Sigmoid colon (tissue), 7 donors: ENCODE data around the gene CXCL3. TPM values are rescaled to one million over a fixed set of nuclear protein-coding genes. Genes with fewer than 3 reads are reported as not detected.

Experiments
- DNase-seq: peaks from one replicate; pipeline ENCODE4 v3.0.0-alpha.2; 2019
- H3K27ac ChIP-seq, 4 donors: fragments of 200-600 bp; sonication (generic); one replicate each; pipeline ENCODE4 v1.5.1; 2016 to 2019; ENCODE audit warnings: mild to moderate bottlenecking in 1 of 4
- H3K27me3 ChIP-seq, 3 donors: fragments of 200-600 bp; sonication (generic); one replicate each; pipeline ENCODE4 v1.5.1; 2019; ENCODE audit warnings: mild to moderate bottlenecking in 1 of 3
- H3K36me3 ChIP-seq, 4 donors: fragments of 200-600 bp; sonication (generic); one replicate each; pipeline ENCODE4 v1.5.1; 2016 to 2019
- H3K4me1 ChIP-seq, 4 donors: fragments of 200-600 bp; sonication (generic); one replicate each; pipeline ENCODE4 v1.5.1; 2017 to 2019
- H3K4me3 ChIP-seq, 4 donors: fragments of 200-600 bp; sonication (generic); one replicate each; pipeline ENCODE4 v1.5.1; 2017 to 2019; ENCODE audit warnings: mild to moderate bottlenecking in 2 of 4, moderate library complexity in 1 of 4
- H3K9me3 ChIP-seq, 4 donors: fragments of 200-600 bp in 3 of 4; sonication (generic) in 3 of 4; one replicate each; pipeline versions ENCODE4 v1.5.1 to v1.6.1; 2013 to 2019
- CTCF ChIP-seq, 4 experiments: fragments of 450-650 bp in 3 of 4; fragments of 200-600 bp in 1 of 4; IDR thresholded peaks; one replicate each; pipeline ENCODE4 v1.5.1; 2016 to 2019; ENCODE audit warnings: antibody characterized with exemption in 4 of 4, mild to moderate bottlenecking in 3 of 4, moderate library complexity in 2 of 4
- EP300 ChIP-seq, 4 donors: sonication (generic); formaldehyde crosslinking; IDR thresholded peaks; one replicate each; pipeline ENCODE4 v1.6.1; 2017; ENCODE audit warnings: antibody characterized with exemption in 4 of 4
- POLR2A ChIP-seq, 2 donors: fragments of 450-650 bp; IDR thresholded peaks; one replicate each; pipeline ENCODE4 v1.6.1; 2016; ENCODE audit warnings: antibody characterized with exemption in 2 of 2, mild to moderate bottlenecking in 2 of 2, moderate library complexity in 2 of 2
- POLR2AphosphoS5 ChIP-seq, 4 donors: sonication (generic); formaldehyde crosslinking; IDR thresholded peaks; one replicate each; pipeline ENCODE4 v1.6.1; 2017; ENCODE audit warnings: antibody characterized with exemption in 4 of 4
- WGBS, 2 donors: extraction: QIAGEN DNeasy Blood & Tissue Kit; methylation state at CpG; one replicate each; pipeline ENCODE4 v1.1.7; 2013; 5-methylcytosine and 5-hydroxymethylcytosine counted together
- intact Hi-C: fragments of 100-400 bp; cut with DNase I; formaldehyde crosslinking; loops from one replicate; pipeline ENCODE4 v1.15.1; 2023
- polyA plus RNA-seq, 3 donors: library from polyadenylated mRNA; stranded (reverse); fragments of 200-250 nt; gene quantifications; one replicate each; pipeline ENCODE4 v1.2.3, GENCODE V29; 2013
- total RNA-seq, 4 donors: library from RNA; depleted of rRNA; stranded (reverse); fragments of >200 nt; gene quantifications; one replicate each; pipeline ENCODE4 v1.1.0, GENCODE V29; 2016
- donor health status: healthy with polysubstance abuse.
- donor health status: Bipolar disorder and iron deficiency.
- donor health status: healthy.

The CXCL3 gene
- total and polyA plus RNA-seq, 7 donors, result 2.4 to 82.2 (median 4.1) TPM; not detected in 3

GRCh38 chr4:74056114-74056857, 17.8 kb upstream of the CXCL3 start:
- no peaks in the 10 kb centered on the region for H3K4me1 ChIP-seq
- no peak for DNase-seq
- H3K27me3 ChIP-seq, result no peaks in the 10 kb centered on the region
- no peaks in the 10 kb centered on the region for H3K36me3 ChIP-seq
- no peak overlapping the region for H3K27ac ChIP-seq
- intact Hi-C loops, result no loop called here
- TF ChIP-seq POLR2A (IDR thresholded peaks at IDR 0.05) (no peak), POLR2AphosphoS5 (IDR thresholded peaks at IDR 0.05) (no peak), CTCF (IDR thresholded peaks at IDR 0.05) (no peak), EP300 (IDR thresholded peaks at IDR 0.05) (no peak)
- 0 to 38% methylated on average over 1 of the region's 1 CpG for WGBS, 2 donors
- no peaks in the 10 kb centered on the region for H3K9me3 ChIP-seq
- no peak overlapping the region for H3K4me3 ChIP-seq

- 75 to 80% methylated on average over 3 of the region's 3 CpGs for WGBS, 2 donors
- H3K27ac ChIP-seq, result no peak overlapping the region
- no peaks in the 10 kb centered on the region for H3K27me3 ChIP-seq
- TF ChIP-seq POLR2A (IDR thresholded peaks at IDR 0.05), result no peak
- TF ChIP-seq POLR2AphosphoS5 (IDR thresholded peaks at IDR 0.05), result no peak
- no peak for TF ChIP-seq EP300 (IDR thresholded peaks at IDR 0.05)
- TF ChIP-seq CTCF (IDR thresholded peaks at IDR 0.05), result no peak
- H3K4me3 ChIP-seq, result no peak overlapping the region
- H3K9me3 ChIP-seq, result no peaks in the 10 kb centered on the region
- DNase-seq, result no peak
- intact Hi-C loops, result no loop called here
- H3K36me3 ChIP-seq, result no peaks in the 10 kb centered on the region
- no peaks in the 10 kb centered on the region for H3K4me1 ChIP-seq
Measured at GRCh38 chr4:74055498-74055897, 17.0 kb upstream of the CXCL3 start.

- H3K27me3 ChIP-seq, result no peaks in the 10 kb centered on the region
- WGBS, 2 donors, result 44 to 49% methylated on average over 2 of the region's 2 CpGs
- intact Hi-C loops, result no loop called here
- no peaks in the 10 kb centered on the region for H3K36me3 ChIP-seq
- no peak overlapping the region for H3K4me3 ChIP-seq
- no peaks in the 10 kb centered on the region for H3K4me1 ChIP-seq
- no peak for DNase-seq
- H3K27ac ChIP-seq, result no peak overlapping the region
- TF ChIP-seq POLR2AphosphoS5 (IDR thresholded peaks at IDR 0.05) (no peak), EP300 (IDR thresholded peaks at IDR 0.05) (no peak), POLR2A (IDR thresholded peaks at IDR 0.05) (no peak), CTCF (IDR thresholded peaks at IDR 0.05) (no peak)
- H3K9me3 ChIP-seq, result no peaks in the 10 kb centered on the region
Measured at GRCh38 chr4:74055096-74055495, 16.6 kb upstream of the CXCL3 start.

GRCh38 chr4:74054483-74055047, 16.1 kb upstream of the CXCL3 start:
- intact Hi-C loops, result no loop called here
- H3K27me3 ChIP-seq, result no peaks in the 10 kb centered on the region
- TF ChIP-seq POLR2AphosphoS5 (IDR thresholded peaks at IDR 0.05) (no peak), POLR2A (IDR thresholded peaks at IDR 0.05) (no peak)
- no peaks in the 10 kb centered on the region for H3K4me1 ChIP-seq
- H3K27ac ChIP-seq, result no peak overlapping the region
- H3K9me3 ChIP-seq, result no peaks in the 10 kb centered on the region
- H3K4me3 ChIP-seq, result no peak overlapping the region
- H3K36me3 ChIP-seq, result no peaks in the 10 kb centered on the region
- 49 to 68% methylated on average over 1 of the region's 1 CpG for WGBS, 2 donors
- no peak for DNase-seq

GRCh38 chr4:74047152-74047551, 8.7 kb upstream of the CXCL3 start:
- Histone ChIP-seq H3K27ac (no peak overlapping the region), H3K9me3 (peaks cover 0 to 8% (median 2%) of the 10 kb centered on the region in 4 donors), H3K4me1 (no peaks in the 10 kb centered on the region), H3K4me3 (no peak overlapping the region), H3K27me3 (no peaks in the 10 kb centered on the region), H3K36me3 (no peaks in the 10 kb centered on the region)
- no peak for DNase-seq
- TF ChIP-seq POLR2A (IDR thresholded peaks at IDR 0.05), result no peak
- no peak for TF ChIP-seq EP300 (IDR thresholded peaks at IDR 0.05)
- no peak for TF ChIP-seq CTCF (IDR thresholded peaks at IDR 0.05)
- no peak for TF ChIP-seq POLR2AphosphoS5 (IDR thresholded peaks at IDR 0.05)
- WGBS, 2 donors, result 77 to 84% methylated on average over 1 of the region's 1 CpG
- intact Hi-C loops, result no loop called here
